Stimulated activated CD4-positive, alpha-beta T cell treated with anti-CD3 and anti-CD28 coated beads, Interleukin-1b, Interleukin-23, amount 100 ng/mL, for 24 hours (primary cell): Measurements from ENCODE around the gene DDX46.
"Not testable (repeated sequence)": the region's sequence is repeated elsewhere in the genome, so short reads cannot be mapped to it uniquely, and the experiment has no call there.

Experiments
- DNase-seq, 4 experiments: peaks; one replicate each; pipeline ENCODE4 v3.0.0-alpha.2; 2020; ENCODE audit warnings: low read depth in 4 of 4, low spot score in 1 of 4

Gene DDX46

DNA sequence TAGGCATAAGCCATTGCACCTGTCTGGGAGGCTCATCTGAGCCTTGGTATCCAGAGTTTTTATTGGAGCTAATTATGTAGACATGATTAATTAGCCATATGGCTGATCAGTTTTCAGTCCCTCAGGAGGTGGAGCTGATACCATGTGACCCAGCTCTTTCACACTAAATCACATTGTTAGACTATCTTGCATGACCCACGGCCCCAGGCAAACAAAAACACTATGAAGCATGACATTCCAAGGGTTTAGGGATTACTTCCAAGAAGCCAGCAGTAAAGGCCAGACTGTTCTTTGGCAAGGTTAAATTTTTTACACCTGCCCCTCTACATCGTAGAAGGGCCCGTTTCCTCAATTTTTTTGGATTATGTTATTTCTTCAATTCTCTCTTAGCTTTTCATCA, 82.2 kb downstream of the DDX46 start:
- no peak for DNase-seq

DNA sequence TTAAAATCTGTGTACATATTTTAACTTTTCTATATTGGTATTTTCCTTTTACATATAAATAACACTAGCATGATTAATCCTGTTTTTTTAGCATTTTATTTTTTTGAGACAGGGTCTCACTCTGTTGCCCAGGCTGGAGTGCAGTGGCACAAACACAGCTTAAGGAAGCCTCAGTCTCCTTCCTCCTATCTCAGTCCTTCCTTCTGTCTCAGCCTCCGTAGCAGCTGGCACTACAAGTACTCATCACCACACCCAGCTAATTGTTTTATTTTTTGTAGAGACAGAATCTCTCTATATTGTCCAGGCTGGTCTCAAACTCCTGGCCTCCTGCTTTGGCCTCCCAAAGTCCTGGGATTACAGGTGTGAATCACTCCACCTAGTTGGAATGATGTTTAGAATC, 85.7 kb downstream of the DDX46 start:
- DNase-seq: no peak

DNA sequence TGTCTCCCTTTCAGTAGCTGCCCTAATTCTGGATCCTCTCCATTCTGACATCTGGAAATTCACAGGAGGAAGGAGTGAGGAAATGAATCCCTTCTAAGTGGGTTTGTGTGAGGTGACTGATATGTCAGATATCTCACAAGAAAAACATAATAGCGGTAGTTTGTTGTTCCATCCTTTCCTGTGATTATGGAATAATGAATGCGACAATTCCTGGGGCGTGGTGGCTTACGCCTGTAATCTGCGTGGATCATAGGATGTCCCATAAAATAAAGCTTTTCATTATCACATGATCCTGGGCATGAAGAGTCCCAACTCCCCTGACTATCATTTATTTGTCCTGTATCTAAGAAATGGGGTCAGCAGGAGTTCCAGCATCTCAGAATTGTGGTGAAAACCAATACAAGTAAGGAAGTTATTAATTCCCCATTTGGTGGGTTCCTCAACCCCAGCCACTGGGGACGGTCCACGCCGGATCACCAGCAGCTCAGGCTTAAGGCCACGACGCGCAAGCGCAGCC, 86.8 kb downstream of the DDX46 start:
- no peak for DNase-seq

GRCh38 chr5:134845852-134846640, 87.5 kb downstream of the DDX46 start, which contains the start of gene C5orf24:
C5orf24 (plus strand) TSS chr5:134845968; CDS start chr5:134854901, 8,933 bp downstream.
- peak; percentile 74 to 88 (median 84) for DNase-seq

DNA sequence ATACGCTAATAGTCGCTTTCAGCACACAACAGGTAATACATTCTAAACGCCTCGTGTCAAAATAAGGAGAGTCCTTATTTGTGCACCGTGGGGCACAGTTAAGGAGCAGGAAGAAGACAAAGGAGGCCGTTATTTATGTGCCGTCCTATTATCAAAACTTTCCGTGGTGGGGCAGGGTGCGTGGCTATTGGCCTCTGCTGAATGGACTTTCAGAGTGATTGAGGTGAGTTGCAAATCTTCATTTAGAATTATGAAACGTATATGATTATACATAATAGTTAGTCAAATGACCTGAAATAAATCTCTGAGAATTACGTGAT, 88.0 kb downstream of the DDX46 start:
- peak in 2 of 4 experiments; percentile 12 to 13 for DNase-seq

- not testable (repeated sequence) for DNase-seq
These were observed 90.9 kb downstream of the DDX46 start for GRCh38 chr5:134849434-134849933.

- DNase-seq: no peak
These were observed 92.8 kb downstream of the DDX46 start for GRCh38 chr5:134851307-134851923.

GRCh38 chr5:134856465-134856864, 97.9 kb downstream of the DDX46 start:
- not testable (repeated sequence) for DNase-seq

DNA sequence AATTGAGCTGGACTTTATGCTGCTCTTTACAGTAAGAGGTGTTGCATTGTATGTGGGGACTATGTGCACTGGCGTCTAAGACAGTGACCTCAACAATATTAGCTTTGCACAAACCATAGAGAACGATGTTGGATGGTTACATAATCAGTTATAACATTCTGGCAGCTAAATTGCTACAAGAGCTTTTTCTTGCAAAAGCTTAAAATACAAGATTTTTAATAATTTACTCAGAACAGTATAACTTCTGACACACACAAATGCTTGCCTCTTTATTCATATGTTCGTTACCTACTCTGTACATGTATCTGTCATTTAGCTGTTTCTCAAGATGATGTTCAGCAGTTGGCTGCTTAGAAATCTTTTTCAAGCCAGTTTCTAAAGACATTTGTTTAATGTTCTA, 98.8 kb downstream of the DDX46 start:
- no peak for DNase-seq

GRCh38 chr5:134864707-134865106, 106.1 kb downstream of the DDX46 start:
- no peak for DNase-seq

GRCh38 chr5:134873494-134873893, 114.9 kb downstream of the DDX46 start:
- DNase-seq: no peak

DNA sequence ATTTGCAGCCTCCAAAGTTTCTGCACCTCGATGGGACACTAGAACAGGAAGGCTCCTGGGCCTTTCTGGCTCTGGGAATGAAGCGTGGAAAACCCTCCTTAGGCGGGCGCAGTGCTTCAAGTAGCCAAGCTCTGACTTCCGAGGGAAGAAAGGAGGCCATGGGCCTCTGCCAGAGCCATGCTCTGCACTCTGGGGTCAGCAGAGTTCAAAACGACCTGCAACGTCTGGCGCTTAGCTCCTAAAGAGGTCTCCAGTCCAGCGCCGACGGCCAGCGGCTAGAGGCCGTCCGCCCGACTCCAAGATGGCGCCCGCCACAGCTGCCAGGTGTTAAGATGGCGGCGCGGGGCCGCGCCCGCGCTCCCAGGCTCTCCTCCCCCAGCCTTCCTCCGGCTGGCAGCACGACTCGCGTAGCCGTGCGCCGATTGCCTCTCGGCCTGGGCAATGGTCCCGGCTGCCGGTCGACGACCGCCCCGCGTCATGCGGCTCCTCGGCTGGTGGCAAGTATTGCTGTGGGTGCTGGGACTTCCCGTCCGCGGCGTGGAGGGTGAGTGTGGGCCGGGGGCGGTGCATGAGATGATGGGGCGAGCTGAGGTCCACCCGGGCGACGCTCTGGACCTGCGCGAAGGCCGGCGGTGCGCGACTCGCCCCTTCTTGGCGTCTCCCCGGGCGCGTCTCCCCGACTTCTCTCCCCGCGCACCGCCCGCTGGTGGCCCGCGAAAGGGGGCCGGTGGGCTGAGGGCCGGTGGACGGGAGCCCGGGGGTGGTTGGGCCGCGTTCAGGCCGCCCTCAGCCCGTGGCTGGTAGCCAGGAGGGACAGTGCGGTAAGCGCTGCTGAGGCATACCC, 115.6 kb downstream of the DDX46 start, which contains the start of gene TXNDC15:
Gene TXNDC15, plus strand, starts transcription at position 385 of the 844 bp plus-strand sequence. Its CDS starts 57 bp downstream, at position 442.
- DNase-seq: peak; percentile 40 to 70 (median 62)

GRCh38 chr5:134874831-134875655, 116.5 kb downstream of the DDX46 start:
- DNase-seq: peak; percentile 5 to 27 (median 20)

DNA sequence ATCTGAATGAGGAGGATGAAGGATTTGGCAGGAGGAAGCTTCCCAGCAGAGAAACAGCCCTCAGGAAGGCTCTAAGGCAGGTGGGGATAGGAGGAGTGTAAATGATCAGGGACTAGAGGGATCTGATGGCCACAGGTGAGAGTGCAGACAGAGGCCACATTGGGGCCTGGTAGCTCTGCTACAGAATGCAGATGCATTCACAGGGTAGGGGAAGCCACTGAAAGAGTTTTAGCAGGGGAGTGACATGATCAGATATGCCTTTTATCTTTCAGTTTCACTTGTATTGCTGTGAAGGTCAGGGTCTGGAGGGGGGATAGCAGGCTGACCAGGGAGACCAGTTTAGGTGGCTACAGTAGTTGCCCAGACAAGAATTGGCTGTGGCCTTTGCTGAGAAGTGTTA, 118.6 kb downstream of the DDX46 start:
- no peak for DNase-seq

GRCh38 chr5:134878403-134878802, 119.8 kb downstream of the DDX46 start:
- no peak for DNase-seq

DNA sequence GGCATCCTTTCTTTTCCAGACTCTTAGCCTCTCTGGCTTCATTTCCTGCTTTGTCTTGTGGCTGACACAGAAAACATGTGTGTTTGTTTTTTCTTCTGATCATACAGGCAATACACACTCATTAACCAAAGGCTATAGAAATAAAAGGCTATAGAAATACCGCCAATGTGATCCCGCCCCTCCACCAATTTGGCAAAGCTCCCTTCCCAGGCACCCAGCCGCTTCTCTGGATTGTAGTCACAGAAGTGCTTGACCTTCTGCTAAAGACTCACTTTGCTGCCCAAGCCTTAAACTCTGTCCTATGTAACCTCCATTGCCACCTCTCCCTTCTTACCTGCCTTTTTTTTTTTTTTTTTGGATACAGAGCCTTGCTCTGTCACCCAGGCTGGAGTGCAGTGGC, 120.9 kb downstream of the DDX46 start:
- DNase-seq: no peak
